Measurements from ENCODE around the gene FXYD2. TPM values are rescaled to one million over a fixed set of nuclear protein-coding genes. Genes with fewer than 3 reads are reported as not detected.
A peak's percentile ranks its signal among the peaks of the same experiment; 100 is the strongest.

The FXYD2 gene
- total and polyA plus RNA-seq, 9 donors = 1.7 to 23.1 (median 10.5) TPM

DNA sequence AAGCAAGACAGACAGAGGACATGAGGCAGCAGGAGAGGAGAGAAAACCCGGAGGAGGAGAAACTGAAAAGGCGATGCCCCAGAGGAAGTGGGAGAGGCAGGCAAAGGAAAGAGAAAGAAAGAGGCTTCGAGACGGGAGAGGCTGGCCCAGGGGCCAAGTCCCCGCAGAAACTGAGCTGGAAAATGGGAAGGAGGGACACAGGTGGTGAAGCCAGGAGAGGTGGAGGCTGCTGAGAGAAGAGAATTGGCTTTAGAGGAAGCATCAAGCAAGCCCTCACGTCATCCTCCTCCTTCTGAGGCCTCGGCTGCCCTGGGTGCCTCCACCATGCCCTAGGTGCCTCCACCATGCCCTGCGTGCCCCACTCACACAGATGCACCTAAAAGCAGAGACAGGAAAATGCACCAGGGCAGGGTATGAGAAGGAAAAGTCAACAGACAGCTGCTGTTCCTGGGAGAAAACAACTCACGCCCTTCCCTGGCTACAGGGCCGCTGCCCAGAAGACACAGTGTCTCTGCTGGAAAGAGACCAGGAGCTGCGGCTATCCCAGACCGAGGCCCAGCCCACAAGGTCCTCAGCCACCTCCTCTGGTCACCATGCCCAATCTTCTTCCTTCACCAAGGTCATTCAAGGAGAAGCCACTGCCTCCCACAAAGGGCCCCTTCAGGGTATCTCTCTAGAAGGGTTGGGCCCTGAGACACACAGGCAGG, 37.6 kb upstream of the FXYD2 start:
- peak in 3 of 5 donors; percentile 31 to 53 (median 40) for DNase-seq
- H3K36me3 ChIP-seq = no peaks in the 10 kb centered on the region
- no peaks in the 10 kb centered on the region for H3K9me3 ChIP-seq
- no peak for TF ChIP-seq POLR2A (IDR thresholded peaks at IDR 0.05)
- no peak for TF ChIP-seq CTCF (IDR thresholded peaks at IDR 0.05)
- no peak for TF ChIP-seq EP300 (IDR thresholded peaks at IDR 0.05)
- no peaks in the 10 kb centered on the region for H3K27me3 ChIP-seq
- no peak overlapping the region for H3K4me3 ChIP-seq
- H3K4me1 ChIP-seq (ENCODE audit: insufficient read depth) = peaks cover 44% of the 10 kb centered on the region
- WGBS, 3 donors = 33 to 50% (median 45%) methylated on average over 12 of the region's 12 CpGs
- H3K27ac ChIP-seq = peak overlapping the region in 1 of 2 donors; percentile 4
- intact Hi-C loops (cut with DNase I) = no loop called here

DNA sequence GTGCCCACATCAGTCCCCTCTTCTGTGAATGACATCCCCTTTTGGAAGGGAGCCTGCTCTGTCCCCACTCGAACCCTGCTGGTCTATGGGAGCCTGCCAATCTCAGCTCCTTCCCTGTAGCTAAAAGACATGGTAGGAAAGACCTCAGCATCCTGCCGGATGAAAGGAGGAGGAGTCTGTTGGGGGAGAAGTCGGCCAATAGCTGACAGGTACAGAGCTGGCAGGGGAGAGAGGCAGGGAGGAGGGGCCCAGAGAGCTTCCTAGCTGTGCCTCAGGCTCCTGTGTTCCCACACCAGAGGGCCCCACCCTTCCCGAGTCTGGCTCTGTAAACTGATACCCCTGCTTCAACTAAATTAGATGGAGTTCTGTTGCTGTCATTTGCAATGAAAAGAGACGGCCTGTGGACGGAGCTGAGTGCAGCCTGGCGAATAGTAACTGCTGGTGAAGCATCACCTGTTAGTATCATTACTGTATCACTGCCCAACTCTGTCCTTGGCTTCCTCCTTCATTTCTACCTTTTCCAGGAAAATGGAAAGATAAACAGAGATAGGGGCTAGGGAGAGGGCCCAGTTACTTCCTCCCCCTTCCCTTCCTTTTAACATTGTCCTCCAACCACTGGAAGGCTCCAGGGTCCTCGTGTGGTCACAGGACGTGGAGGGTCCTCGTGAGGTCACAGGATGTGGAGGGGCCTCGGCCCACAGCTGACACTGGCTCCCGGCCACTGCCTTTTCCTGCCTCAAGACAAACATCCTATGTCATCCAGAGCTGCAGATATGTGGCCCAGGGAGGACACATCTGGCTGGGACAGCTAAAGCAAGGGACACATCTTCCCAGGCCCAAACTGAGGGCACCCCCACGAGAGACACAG, 36.8 kb upstream of the FXYD2 start:
- Histone ChIP-seq H3K27ac (peak overlapping the region in 1 of 2 donors; percentile 4), H3K27me3 (no peaks in the 10 kb centered on the region), H3K4me3 (no peak overlapping the region), H3K36me3 (no peaks in the 10 kb centered on the region), H3K4me1 (ENCODE audit: insufficient read depth) (peaks cover 41% of the 10 kb centered on the region), H3K9me3 (no peaks in the 10 kb centered on the region)
- intact Hi-C loops (cut with DNase I) = no loop called here
- TF ChIP-seq CTCF (IDR thresholded peaks at IDR 0.05) = no peak
- no peak for TF ChIP-seq POLR2A (IDR thresholded peaks at IDR 0.05)
- no peak for TF ChIP-seq EP300 (IDR thresholded peaks at IDR 0.05)
- 36 to 39% (median 38%) methylated on average over 13 of the region's 13 CpGs for WGBS, 3 donors
- DNase-seq = peak in 3 of 5 donors; percentile 38 to 56 (median 42)

DNA sequence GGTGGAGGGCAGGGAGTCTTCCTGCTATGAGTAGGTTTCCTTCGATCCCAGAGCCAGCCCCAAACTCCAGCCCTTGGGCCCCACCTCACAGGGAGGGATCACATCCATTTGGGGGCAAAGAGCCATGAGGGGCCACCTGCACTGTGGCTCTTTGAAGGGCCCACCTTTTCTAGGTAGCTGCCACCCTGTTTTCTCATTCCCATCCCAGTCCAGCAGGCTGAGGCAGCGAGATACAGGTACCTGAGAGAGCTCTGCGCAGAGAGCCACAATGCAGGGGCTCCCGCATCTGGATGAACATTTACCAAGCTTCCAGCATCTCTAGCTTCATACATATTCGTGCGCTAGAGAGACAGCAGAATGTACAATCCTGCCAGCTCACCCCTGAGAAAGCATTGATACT, 35.6 kb upstream of the FXYD2 start:
- Histone ChIP-seq H3K9me3 (no peaks in the 10 kb centered on the region), H3K36me3 (no peaks in the 10 kb centered on the region), H3K4me1 (ENCODE audit: insufficient read depth) (peaks cover 41% of the 10 kb centered on the region), H3K27me3 (no peaks in the 10 kb centered on the region), H3K4me3 (no peak overlapping the region), H3K27ac (peak overlapping the region in 1 of 2 donors; percentile 1)
- no peak for TF ChIP-seq EP300 (IDR thresholded peaks at IDR 0.05)
- no peak for TF ChIP-seq POLR2A (IDR thresholded peaks at IDR 0.05)
- no peak for TF ChIP-seq CTCF (IDR thresholded peaks at IDR 0.05)
- peak in 2 of 5 donors; percentile 13 to 14 for DNase-seq
- intact Hi-C loops (cut with DNase I) = no loop called here
- 66 to 73% (median 71%) methylated on average over 6 of the region's 6 CpGs for WGBS, 3 donors

GRCh38 chr11:117859488-117860112, 35.1 kb upstream of the FXYD2 start:
- Histone ChIP-seq H3K4me3 (no peak overlapping the region), H3K27ac (peak overlapping the region in 1 of 2 donors; percentile 1), H3K27me3 (no peaks in the 10 kb centered on the region), H3K4me1 (ENCODE audit: insufficient read depth) (peaks cover 41% of the 10 kb centered on the region), H3K9me3 (no peaks in the 10 kb centered on the region), H3K36me3 (no peaks in the 10 kb centered on the region)
- no peak for TF ChIP-seq POLR2A (IDR thresholded peaks at IDR 0.05)
- no peak for TF ChIP-seq CTCF (IDR thresholded peaks at IDR 0.05)
- no peak for TF ChIP-seq EP300 (IDR thresholded peaks at IDR 0.05)
- 57 to 72% (median 67%) methylated on average over 9 of the region's 9 CpGs for WGBS, 3 donors
- DNase-seq = no peak
- intact Hi-C loops (cut with DNase I) = loop anchor here in 1 of 4 donors (2.0 kb wide), 1 partner anchor 57 kb away; no protein-coding TSS in a partner anchor
